Measurements from ENCODE around the gene EXT2.

DNA sequence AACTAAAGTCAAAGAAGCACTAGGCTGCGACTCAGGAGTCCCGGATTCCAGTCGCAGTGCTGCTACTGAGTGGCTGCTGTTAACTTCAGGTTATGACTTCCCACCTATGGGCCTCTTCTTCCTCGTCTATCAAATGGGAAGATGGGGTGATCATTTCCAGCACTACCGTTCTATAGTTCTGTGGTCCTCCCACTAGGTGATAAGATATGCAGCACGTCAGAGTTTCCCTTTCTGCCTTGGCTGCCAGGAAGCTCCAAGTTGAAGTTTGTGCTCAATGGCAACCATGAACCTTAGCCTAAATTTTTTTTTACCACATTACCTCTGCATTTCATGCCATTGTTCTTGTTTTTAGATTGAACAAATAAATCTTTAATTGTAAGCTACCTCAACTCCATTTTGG, 175.8 kb downstream of the EXT2 start:
- TF ChIP-seq, protein P1, sequence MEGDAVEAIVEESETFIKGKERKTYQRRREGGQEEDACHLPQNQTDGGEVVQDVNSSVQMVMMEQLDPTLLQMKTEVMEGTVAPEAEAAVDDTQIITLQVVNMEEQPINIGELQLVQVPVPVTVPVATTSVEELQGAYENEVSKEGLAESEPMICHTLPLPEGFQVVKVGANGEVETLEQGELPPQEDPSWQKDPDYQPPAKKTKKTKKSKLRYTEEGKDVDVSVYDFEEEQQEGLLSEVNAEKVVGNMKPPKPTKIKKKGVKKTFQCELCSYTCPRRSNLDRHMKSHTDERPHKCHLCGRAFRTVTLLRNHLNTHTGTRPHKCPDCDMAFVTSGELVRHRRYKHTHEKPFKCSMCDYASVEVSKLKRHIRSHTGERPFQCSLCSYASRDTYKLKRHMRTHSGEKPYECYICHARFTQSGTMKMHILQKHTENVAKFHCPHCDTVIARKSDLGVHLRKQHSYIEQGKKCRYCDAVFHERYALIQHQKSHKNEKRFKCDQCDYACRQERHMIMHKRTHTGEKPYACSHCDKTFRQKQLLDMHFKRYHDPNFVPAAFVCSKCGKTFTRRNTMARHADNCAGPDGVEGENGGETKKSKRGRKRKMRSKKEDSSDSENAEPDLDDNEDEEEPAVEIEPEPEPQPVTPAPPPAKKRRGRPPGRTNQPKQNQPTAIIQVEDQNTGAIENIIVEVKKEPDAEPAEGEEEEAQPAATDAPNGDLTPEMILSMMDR (IDR thresholded peaks at IDR 0.05; ENCODE audit: low read length): no peak
- no peak for TF ChIP-seq EZH2 (optimal IDR thresholded peaks at IDR 0.05; ENCODE audit: low read depth, low read length)

Data from MM.1S (cell line).